Epithelial cell of prostate (primary cell): ENCODE results near the gene AWAT1.
"Not testable (repeated sequence)": the region's sequence is repeated elsewhere in the genome, so short reads cannot be mapped to it uniquely, and the experiment has no call there.

Experiments used
- DNase-seq: peaks from one replicate; pipeline ENCODE4 v3.0.0-alpha.2; 2011; ENCODE audit warnings: low read depth, low spot score
- H3K27ac ChIP-seq: fragments of 450-650 bp; 2 replicates; pipeline ENCODE4 v1.5.1; 2017; ENCODE audit warnings: mild to moderate bottlenecking

AWAT1 gene

GRCh38 chrX:70257423-70258288 lies 23.2 kb downstream of the AWAT1 start:
- DNase-seq, result no peak
- H3K27ac ChIP-seq, result no peak overlapping the region

DNA sequence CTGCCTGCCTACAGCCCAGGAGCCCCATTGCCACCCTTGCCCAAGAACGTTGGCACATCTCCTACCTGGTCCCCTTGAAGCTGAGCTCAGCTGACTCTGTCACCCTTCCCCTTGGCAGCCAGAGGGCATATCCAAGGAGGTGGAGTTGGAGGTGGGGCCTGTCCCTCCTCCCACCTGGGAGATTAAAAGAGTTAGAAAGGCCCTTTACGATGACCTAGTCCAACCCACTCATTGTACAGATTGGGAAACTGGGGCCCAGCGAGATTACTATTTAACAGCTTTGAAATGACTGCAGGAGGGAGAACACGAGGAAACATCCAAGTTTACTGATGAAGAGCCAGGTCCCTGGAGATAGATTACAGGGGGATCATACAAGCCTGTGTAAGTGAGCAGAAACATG lies 25.6 kb downstream of the AWAT1 start, which contains the start of gene P2RY4:
TSS of gene P2RY4 (minus strand) at position 101 of the 400 bp plus-strand sequence. CDS start 580 bp downstream, outside the sequence.
- no peak for DNase-seq
- no peak within 1 kb of the TSS for H3K27ac ChIP-seq

GRCh38 chrX:70262952-70263567 lies 28.6 kb downstream of the AWAT1 start:
- H3K27ac ChIP-seq, result no peak overlapping the region
- DNase-seq, result no peak

- H3K27ac ChIP-seq, result no peak overlapping the region
Measured at GRCh38 chrX:70264784-70265183, 30.3 kb downstream of the AWAT1 start.

DNA sequence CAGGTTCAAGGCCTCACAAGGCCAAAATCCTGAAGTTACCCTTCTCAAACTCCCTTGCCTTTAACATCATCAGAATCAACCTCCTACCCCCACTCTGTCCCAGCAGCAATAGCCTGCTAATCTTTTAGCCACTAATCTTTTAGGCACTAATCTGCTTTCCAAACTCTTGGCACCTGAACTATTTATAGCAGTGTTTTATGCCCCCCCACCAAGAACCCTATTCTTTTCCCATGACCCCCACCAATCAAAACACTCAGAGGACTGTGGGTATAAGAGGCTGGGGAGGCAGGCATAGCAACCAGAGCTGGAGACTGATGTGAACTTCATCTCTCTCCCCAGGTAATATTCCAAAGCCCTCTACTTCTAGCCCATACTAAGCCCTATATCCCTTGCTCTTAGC lies 33.6 kb downstream of the AWAT1 start, which contains the start of gene ARR3:
TSS of gene ARR3 (plus strand) at position 301 of the 400 bp plus-strand sequence. CDS start 1,052 bp downstream, outside the sequence.
- H3K27ac ChIP-seq, result no peak within 1 kb of the TSS

More at GRCh38 chrX:70264784-70265183, 30.3 kb downstream of the AWAT1 start:
- no peak for DNase-seq

GRCh38 chrX:70274029-70274428 lies 39.6 kb downstream of the AWAT1 start:
- H3K27ac ChIP-seq, DNase-seq: not testable (repeated sequence)

More for the DNA sequence above, 33.6 kb downstream of the AWAT1 start, which contains the start of gene ARR3:
- no peak for DNase-seq

- no peak for DNase-seq
- H3K27ac ChIP-seq, result no peak overlapping the region
Measured at GRCh38 chrX:70279081-70279480, 44.6 kb downstream of the AWAT1 start.

DNA sequence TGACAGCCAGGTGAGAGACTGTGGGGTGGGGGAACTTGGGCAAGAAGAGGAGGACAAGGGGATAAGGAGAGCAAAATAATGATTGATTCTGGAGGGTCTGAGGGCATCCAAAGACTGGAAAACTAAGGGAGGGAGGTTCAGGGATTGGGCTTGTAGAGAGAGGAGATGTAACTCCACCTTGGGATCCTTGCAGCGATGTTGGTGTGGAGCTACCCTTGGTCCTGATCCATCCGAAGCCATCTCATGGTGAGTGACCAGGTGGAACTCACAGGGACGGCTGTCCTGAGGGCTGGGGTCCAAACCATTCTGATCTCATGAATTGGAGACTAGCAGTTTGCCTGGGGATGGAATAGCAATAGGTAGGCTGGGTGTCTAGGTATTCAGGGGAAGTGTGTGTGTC lies 46.1 kb downstream of the AWAT1 start:
- no peak overlapping the region for H3K27ac ChIP-seq
- DNase-seq, result no peak

GRCh38 chrX:70281951-70282350 lies 47.5 kb downstream of the AWAT1 start, which contains the start of gene RAB41:
Gene RAB41 (plus strand): TSS chrX:70282172. CDS start chrX:70282218, 46 bp downstream.
- no peak for DNase-seq
- H3K27ac ChIP-seq, result no peak within 1 kb of the TSS

DNA sequence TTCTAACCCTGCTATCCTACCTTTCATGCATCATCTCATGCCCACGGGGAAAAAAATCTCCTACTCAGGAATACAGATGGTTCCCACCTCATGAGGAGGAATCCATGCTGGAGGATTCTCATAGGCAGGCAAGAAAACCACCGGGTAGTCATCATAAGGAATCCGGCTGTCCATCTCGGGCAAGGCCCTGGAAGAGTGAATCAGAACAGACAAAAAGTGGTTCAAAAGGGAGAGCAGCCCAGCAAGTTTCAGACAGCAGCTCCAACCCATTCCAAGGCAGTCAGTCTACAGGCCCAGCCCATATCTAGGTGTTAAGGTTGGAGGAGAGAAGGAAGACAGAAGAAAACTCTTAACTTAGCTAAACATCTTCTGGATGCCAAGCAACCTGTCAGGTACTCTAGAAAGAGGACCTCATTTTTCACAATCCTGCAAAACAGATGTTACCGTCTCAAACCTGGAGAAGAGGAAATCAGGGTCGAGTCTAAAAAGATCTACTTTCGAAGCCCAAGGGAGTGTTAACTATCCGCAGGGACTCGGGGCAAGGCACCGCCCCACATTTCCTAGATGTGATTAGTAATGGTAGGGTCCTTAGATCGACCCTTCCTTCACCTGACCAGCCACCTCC lies 54.8 kb downstream of the AWAT1 start:
- H3K27ac ChIP-seq, result peak overlapping the region; percentile 46
- no peak for DNase-seq
